ENCODE results near the gene GSTCD. TPM values are rescaled to one million over a fixed set of nuclear protein-coding genes. Genes with fewer than 3 reads are reported as not detected.
"Not testable (repeated sequence)": the region's sequence is repeated elsewhere in the genome, so short reads cannot be mapped to it uniquely, and the experiment has no call there.

The GSTCD gene
- total RNA-seq, 1 donor from 2014 or later, result 65.3 TPM

DNA sequence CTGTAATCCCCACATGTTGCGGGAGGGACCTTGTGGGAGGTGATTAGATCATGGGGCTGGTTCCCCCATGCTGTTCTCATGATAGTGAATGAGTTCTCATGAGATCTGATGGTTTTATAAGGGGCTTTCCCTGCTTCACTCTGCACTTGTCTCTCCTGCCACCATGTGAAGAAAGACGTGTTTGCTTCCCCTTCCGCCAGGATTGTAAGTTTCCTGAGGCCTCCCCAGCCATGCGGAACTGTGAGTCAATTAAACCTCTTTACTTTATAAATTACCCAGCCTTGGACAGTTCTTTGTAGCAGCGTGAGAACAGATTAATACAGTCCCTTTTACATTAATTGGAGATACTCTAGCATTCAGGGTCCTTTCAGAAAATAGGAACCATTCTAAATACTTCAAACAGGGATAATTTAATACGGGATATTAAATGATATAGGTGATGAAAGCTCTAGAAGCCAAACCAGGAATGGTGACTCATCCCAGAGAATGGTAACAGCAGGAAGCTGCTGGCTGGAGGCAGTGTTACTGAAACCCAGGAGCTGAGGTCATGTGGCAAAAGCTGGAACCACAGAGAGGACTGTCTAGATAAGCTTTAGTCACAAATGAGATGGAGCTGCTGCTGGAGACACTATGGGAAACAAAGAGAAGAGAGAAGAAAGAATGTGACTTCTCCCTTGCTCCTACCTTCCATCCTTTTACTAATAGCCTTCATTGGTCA is 57.3 kb downstream of the GSTCD start:
- Histone ChIP-seq H3K27me3 (no peaks in the 10 kb centered on the region), H3K4me1 (no peaks in the 10 kb centered on the region), H3K36me3 (no peaks in the 10 kb centered on the region), H3K79me2 (ENCODE audit: low read depth) (peaks cover 2% of the 10 kb centered on the region), H3K4me3 (no peak overlapping the region), H3K4me2 (no peak overlapping the region), H3K9me3 (ENCODE audit: low read depth) (no peaks in the 10 kb centered on the region), H3F3A (ENCODE audit: low read depth) (peaks cover 3% of the 10 kb centered on the region), H3K27ac (no peak overlapping the region), H3K9ac (no peak overlapping the region), H4K20me1 (ENCODE audit: low read depth) (no peaks in the 10 kb centered on the region), H2AFZ (replicated peaks) (no peak overlapping the region)
- H3K27ac Mint-ChIP-seq, result no peak overlapping the region
- no peak overlapping the region for H3K4me3 Mint-ChIP-seq
- TF ChIP-seq, protein P1, sequence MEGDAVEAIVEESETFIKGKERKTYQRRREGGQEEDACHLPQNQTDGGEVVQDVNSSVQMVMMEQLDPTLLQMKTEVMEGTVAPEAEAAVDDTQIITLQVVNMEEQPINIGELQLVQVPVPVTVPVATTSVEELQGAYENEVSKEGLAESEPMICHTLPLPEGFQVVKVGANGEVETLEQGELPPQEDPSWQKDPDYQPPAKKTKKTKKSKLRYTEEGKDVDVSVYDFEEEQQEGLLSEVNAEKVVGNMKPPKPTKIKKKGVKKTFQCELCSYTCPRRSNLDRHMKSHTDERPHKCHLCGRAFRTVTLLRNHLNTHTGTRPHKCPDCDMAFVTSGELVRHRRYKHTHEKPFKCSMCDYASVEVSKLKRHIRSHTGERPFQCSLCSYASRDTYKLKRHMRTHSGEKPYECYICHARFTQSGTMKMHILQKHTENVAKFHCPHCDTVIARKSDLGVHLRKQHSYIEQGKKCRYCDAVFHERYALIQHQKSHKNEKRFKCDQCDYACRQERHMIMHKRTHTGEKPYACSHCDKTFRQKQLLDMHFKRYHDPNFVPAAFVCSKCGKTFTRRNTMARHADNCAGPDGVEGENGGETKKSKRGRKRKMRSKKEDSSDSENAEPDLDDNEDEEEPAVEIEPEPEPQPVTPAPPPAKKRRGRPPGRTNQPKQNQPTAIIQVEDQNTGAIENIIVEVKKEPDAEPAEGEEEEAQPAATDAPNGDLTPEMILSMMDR (IDR thresholded peaks at IDR 0.05), result no peak
- TF ChIP-seq EZH2 (IDR thresholded peaks at IDR 0.05) (no peak), EZH2phosphoT487 (IDR thresholded peaks at IDR 0.05) (no peak)
- no peak for DNase-seq (ENCODE audit: low spot score)
- H3K4me1 Mint-ChIP-seq, result no peaks in the 10 kb centered on the region
- H3K36me3 Mint-ChIP-seq, result peaks cover 17% of the 10 kb centered on the region
- peaks cover 7% of the 10 kb centered on the region for H3K9me3 Mint-ChIP-seq
- H3K27me3 Mint-ChIP-seq (ENCODE audit: insufficient read depth, low read depth), result no peaks in the 10 kb centered on the region

DNA sequence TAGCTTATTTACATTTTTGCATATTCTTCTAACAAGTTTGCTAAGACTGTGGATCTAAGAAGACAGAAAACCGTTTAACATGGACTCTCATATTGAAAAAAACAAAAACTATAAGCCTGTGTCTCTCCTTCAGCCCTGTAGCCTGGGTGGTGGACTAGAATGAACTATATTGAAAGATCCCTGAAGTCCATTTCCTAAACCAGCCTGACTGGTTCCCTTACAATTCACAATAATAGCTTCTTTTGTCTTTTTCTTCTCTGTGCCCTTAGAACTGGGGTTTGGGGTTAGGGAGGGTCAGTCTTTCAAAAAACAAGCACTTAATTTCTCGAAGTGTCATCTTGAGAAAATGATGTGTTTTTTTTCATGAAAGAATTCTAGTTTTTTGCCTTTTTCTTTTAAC is 59.0 kb downstream of the GSTCD start:
- TF ChIP-seq, protein P1 (IDR thresholded peaks at IDR 0.05), result no peak
- no peak for TF ChIP-seq EZH2phosphoT487 (IDR thresholded peaks at IDR 0.05)
- Mint-ChIP-seq H3K27me3 (ENCODE audit: insufficient read depth, low read depth) (no peaks in the 10 kb centered on the region), H3K9me3 (peaks cover 23% of the 10 kb centered on the region), H3K4me3 (no peak overlapping the region), H3K4me1 (no peaks in the 10 kb centered on the region), H3K27ac (no peak overlapping the region), H3K36me3 (peaks cover 31% of the 10 kb centered on the region)
- H3K4me1 ChIP-seq, result no peaks in the 10 kb centered on the region
- H3K27me3 ChIP-seq, result no peaks in the 10 kb centered on the region
- no peak overlapping the region for H3K9ac ChIP-seq
- H3K79me2 ChIP-seq (ENCODE audit: low read depth), result peaks cover 15% of the 10 kb centered on the region
- H3F3A ChIP-seq (ENCODE audit: low read depth), result peaks cover 3% of the 10 kb centered on the region
- no peak overlapping the region for H2AFZ ChIP-seq (replicated peaks)
- no peaks in the 10 kb centered on the region for H3K9me3 ChIP-seq (ENCODE audit: low read depth)
- no peaks in the 10 kb centered on the region for H4K20me1 ChIP-seq (ENCODE audit: low read depth)
- no peak for DNase-seq (ENCODE audit: low spot score)
- no peak overlapping the region for H3K27ac ChIP-seq
- H3K4me3 ChIP-seq, result no peak overlapping the region
- no peaks in the 10 kb centered on the region for H3K36me3 ChIP-seq
- H3K4me2 ChIP-seq, result no peak overlapping the region

DNA sequence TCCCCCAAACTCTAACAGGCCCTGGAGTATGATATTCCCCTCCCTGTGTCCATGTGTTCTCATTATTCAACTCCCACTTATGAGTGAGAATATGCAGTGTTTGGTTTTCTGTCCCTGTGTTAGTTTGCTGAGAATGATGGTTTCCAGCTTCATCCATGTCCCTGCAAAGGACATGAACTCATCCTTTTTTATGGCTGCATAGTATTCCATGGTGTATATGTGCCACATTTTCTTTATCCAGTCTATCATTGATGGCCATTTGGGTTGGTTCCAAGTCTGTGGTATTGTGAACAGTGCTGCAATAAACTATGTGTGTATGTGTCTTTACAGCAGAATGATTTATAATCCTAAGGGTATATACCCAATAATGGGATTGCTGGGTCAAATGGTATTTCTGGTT is 61.9 kb downstream of the GSTCD start:
- H3K4me3 ChIP-seq; H3K9me3 ChIP-seq (ENCODE audit: low read depth); DNase-seq (ENCODE audit: low spot score); H3K9ac ChIP-seq; H3K4me1 Mint-ChIP-seq; H3K36me3 ChIP-seq; H2AFZ ChIP-seq (replicated peaks); H4K20me1 ChIP-seq (ENCODE audit: low read depth); H3K4me2 ChIP-seq; H3K27me3 ChIP-seq; H3K4me1 ChIP-seq; H3K27ac ChIP-seq; H3F3A ChIP-seq (ENCODE audit: low read depth); H3K27ac Mint-ChIP-seq; H3K27me3 Mint-ChIP-seq (ENCODE audit: insufficient read depth, low read depth); H3K4me3 Mint-ChIP-seq: not testable (repeated sequence)
- peaks cover 39% of the 10 kb centered on the region for H3K9me3 Mint-ChIP-seq
- peaks cover 23% of the 10 kb centered on the region for H3K79me2 ChIP-seq (ENCODE audit: low read depth)
- peaks cover 46% of the 10 kb centered on the region for H3K36me3 Mint-ChIP-seq

DNA sequence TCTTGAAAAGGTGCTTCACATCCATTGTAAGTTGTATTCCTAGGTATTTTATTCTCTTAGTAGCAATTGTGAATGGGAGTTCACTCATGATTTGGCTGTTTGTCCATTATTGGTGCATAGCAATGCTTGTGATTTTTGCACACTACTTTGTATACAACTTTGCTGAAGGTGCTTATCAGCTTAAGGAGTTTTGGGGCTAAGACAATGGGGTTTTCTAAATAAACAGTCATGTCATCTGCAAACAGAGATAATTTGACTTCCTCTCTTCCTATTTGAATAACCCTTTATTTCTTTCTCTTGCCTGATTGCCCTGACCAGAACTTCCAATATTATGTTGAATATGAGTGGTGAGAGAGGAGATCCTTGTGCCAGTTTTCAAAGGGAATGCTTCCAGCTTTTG is 63.5 kb downstream of the GSTCD start:
- not testable (repeated sequence) for H3K9ac ChIP-seq; H3K27me3 ChIP-seq; H3K4me3 ChIP-seq; H3K4me2 ChIP-seq; H3K27me3 Mint-ChIP-seq (ENCODE audit: insufficient read depth, low read depth); H3K36me3 ChIP-seq; H3K27ac Mint-ChIP-seq; H3K4me1 ChIP-seq; H3K9me3 ChIP-seq (ENCODE audit: low read depth); DNase-seq (ENCODE audit: low spot score); H3K4me1 Mint-ChIP-seq; H2AFZ ChIP-seq (replicated peaks); H3K4me3 Mint-ChIP-seq; H4K20me1 ChIP-seq (ENCODE audit: low read depth); H3F3A ChIP-seq (ENCODE audit: low read depth); H3K27ac ChIP-seq
- Mint-ChIP-seq H3K36me3 (peaks cover 39% of the 10 kb centered on the region), H3K9me3 (peaks cover 39% of the 10 kb centered on the region)
- H3K79me2 ChIP-seq (ENCODE audit: low read depth), result peaks cover 23% of the 10 kb centered on the region

DNA sequence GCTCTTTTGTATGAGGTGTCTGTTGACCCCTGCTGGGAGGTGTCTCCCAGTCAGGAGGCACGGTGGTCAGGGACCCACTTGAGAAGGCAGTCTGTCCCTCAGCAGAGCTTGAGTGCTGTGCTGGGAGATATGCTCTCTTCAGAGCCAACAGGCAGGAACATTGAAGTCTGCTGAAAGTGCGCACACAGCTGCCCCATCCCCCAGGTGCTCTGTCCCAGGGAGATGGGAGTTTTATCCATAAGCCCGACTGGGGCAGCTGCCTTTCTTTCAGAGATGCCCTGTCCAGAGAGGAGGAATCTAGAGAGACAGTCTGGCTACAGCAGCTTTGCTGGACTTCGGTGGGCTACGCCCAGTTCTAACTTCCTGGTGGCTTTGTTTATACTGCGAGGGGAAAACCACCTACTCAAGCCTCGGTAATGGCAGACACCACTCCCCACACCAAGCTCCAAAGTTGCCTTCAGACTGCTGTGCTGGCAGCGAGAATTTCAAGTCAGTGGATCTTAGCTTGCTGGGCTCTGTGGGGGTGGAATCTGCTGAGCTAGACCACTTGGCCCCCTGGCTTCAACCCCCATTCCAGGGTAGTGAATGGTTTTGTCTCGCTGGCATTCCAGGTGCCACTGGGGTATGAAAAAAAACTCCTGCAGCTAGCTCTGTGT is 67.3 kb downstream of the GSTCD start:
- not testable (repeated sequence) for H4K20me1 ChIP-seq (ENCODE audit: low read depth); H3K27ac Mint-ChIP-seq; H3K27ac ChIP-seq; H2AFZ ChIP-seq (replicated peaks); H3K4me1 ChIP-seq; H3K27me3 ChIP-seq; H3K27me3 Mint-ChIP-seq (ENCODE audit: insufficient read depth, low read depth); H3K9me3 ChIP-seq (ENCODE audit: low read depth); H3K36me3 ChIP-seq; H3K4me2 ChIP-seq; DNase-seq (ENCODE audit: low spot score); H3K4me1 Mint-ChIP-seq; H3K9ac ChIP-seq; H3F3A ChIP-seq (ENCODE audit: low read depth); H3K4me3 Mint-ChIP-seq; H3K4me3 ChIP-seq
- Mint-ChIP-seq H3K36me3 (peaks cover 31% of the 10 kb centered on the region), H3K9me3 (peaks cover 31% of the 10 kb centered on the region)
- H3K79me2 ChIP-seq (ENCODE audit: low read depth), result peaks cover 20% of the 10 kb centered on the region

Measured in neural progenitor cell (in vitro differentiated cells).